Body of pancreas (tissue), 4 donors: ENCODE data around the gene SLC2A4RG.

Experiments
- CTCF ChIP-seq, 7 experiments: fragments of 450-650 bp in 4 of 7; fragments of 200-600 bp in 3 of 7; sonication (generic) in 3 of 7; IDR thresholded peaks; one replicate each; pipeline ENCODE4 v1.5.1; 2016 to 2019; ENCODE audit warnings: antibody characterized with exemption in 7 of 7
- POLR2A ChIP-seq, 3 donors: fragments of 450-650 bp; IDR thresholded peaks; one replicate each; pipeline ENCODE4 v1.6.1; 2016; ENCODE audit warnings: antibody characterized with exemption in 3 of 3, mild to moderate bottlenecking in 2 of 3

GRCh38 chr20:63777614-63778013, 38.0 kb downstream of the SLC2A4RG start:
- no peak for TF ChIP-seq CTCF (IDR thresholded peaks at IDR 0.05)
- TF ChIP-seq POLR2A (IDR thresholded peaks at IDR 0.05), result no peak
